Measurements from ENCODE around the gene GOT1. TPM values are rescaled to one million over a fixed set of nuclear protein-coding genes. Genes with fewer than 3 reads are reported as not detected.

The GOT1 gene
- total RNA-seq, 2 experiments from 2014 or later: 3.5 to 5.7 TPM

DNA sequence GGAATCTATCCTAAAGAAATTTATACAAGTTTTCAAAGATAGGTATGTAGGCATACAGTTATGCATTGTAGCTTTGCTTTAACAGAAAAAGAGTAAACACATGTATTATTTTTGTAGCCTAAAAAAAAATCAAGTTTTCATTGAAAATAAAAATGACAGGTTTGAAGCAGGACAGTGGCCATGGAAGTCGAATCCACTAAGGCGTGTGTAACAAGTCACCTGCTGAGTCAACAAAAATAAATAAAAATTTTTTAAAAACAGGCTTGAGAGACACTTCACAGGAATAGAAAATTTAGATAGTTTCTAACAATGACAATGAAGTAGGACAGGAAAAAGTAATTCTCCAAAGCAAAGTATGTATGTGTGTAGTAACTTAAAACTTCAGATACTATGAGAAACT, 8.5 kb upstream of the GOT1 start:
- H3K36me3 Mint-ChIP-seq (ENCODE audit: low read depth): peaks cover 4% of the 10 kb centered on the region
- H3K27ac Mint-ChIP-seq: no peak overlapping the region

GRCh38 chr10:99435986-99436638, 5.7 kb upstream of the GOT1 start:
- ATAC-seq (ENCODE audit: poor library complexity) (peak; percentile 61), DNase-seq (peak in 3 of 14 experiments; percentile 52 to 61 (median 58))
- H3K27me3 ChIP-seq (ENCODE audit: control insufficient read depth in 1 of 2, insufficient read depth in 2 of 2, low read length in 2 of 2): no peaks in the 10 kb centered on the region
- H3K36me3 ChIP-seq (ENCODE audit: insufficient read depth, low read length): peaks cover 4% of the 10 kb centered on the region
- Mint-ChIP-seq H3K27me3 (no peaks in the 10 kb centered on the region), H3K36me3 (ENCODE audit: low read depth) (peaks cover 9% of the 10 kb centered on the region), H3K4me1 (ENCODE audit: low read depth) (peaks cover 38% of the 10 kb centered on the region), H3K27ac (no peak overlapping the region), H3K9me3 (no peaks in the 10 kb centered on the region), H3K4me3 (peak overlapping the region; percentile 0)
- H3K9me3 ChIP-seq (ENCODE audit: control insufficient read depth in 1 of 2, insufficient read depth in 1 of 2, low read length in 2 of 2): no peaks in the 10 kb centered on the region
- no peak overlapping the region for H3K27ac ChIP-seq (ENCODE audit: low read depth in 1 of 2, low read length in 2 of 2)
- TF ChIP-seq, protein P1, sequence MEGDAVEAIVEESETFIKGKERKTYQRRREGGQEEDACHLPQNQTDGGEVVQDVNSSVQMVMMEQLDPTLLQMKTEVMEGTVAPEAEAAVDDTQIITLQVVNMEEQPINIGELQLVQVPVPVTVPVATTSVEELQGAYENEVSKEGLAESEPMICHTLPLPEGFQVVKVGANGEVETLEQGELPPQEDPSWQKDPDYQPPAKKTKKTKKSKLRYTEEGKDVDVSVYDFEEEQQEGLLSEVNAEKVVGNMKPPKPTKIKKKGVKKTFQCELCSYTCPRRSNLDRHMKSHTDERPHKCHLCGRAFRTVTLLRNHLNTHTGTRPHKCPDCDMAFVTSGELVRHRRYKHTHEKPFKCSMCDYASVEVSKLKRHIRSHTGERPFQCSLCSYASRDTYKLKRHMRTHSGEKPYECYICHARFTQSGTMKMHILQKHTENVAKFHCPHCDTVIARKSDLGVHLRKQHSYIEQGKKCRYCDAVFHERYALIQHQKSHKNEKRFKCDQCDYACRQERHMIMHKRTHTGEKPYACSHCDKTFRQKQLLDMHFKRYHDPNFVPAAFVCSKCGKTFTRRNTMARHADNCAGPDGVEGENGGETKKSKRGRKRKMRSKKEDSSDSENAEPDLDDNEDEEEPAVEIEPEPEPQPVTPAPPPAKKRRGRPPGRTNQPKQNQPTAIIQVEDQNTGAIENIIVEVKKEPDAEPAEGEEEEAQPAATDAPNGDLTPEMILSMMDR (IDR thresholded peaks at IDR 0.05): peak; percentile 78
- ChIA-PET CTCF (interaction anchor here (0.6 to 1.7 kb wide), 14 partner anchors 9 to 296 kb away, joined by 3 to 7 read pairs (median 4); partner anchors contain the start of genes COX15 and CUTC), POLR2A (interaction anchor here (0.8 to 1.8 kb wide), 2 partner anchors 184 to 296 kb away, joined by 4 to 7 read pairs; partner anchors contain the start of genes COX15, CUTC and SLC25A28)
- H3K4me1 ChIP-seq (ENCODE audit: insufficient read depth, low read length): peaks cover 5% of the 10 kb centered on the region
- intact Hi-C loops (cut with DNase I, micrococcal nuclease): loop anchor here (1.0 to 10.0 kb wide), 6 partner anchors 176 to 1301 kb away; partner anchors contain the start of gene R3HCC1L (in 1 of the 2)
- no peak overlapping the region for H3K4me3 ChIP-seq (ENCODE audit: low read length)

More for the DNA sequence above, 8.5 kb upstream of the GOT1 start:
- peaks cover 2% of the 10 kb centered on the region for H3K36me3 ChIP-seq (ENCODE audit: insufficient read depth, low read length)
- no peak for ATAC-seq (ENCODE audit: poor library complexity)
- no peak for DNase-seq
- POLR2A ChIA-PET: no interaction called here
- CTCF ChIA-PET: interaction anchor here (1.4 kb wide), 1 partner anchor 11 kb away, joined by 3 read pairs; no protein-coding TSS in a partner anchor
- no peak overlapping the region for H3K4me3 ChIP-seq (ENCODE audit: low read length)
- intact Hi-C loops (cut with DNase I, micrococcal nuclease): loop anchor here in 1 of 2 experiments (5.0 to 10.0 kb wide), 3 partner anchors 173 to 1304 kb away; partner anchors contain the start of gene R3HCC1L
- peaks cover 17% of the 10 kb centered on the region for H3K4me1 Mint-ChIP-seq (ENCODE audit: low read depth)
- H3K9me3 ChIP-seq (ENCODE audit: control insufficient read depth in 1 of 2, insufficient read depth in 1 of 2, low read length in 2 of 2): no peaks in the 10 kb centered on the region
- no peak overlapping the region for H3K27ac ChIP-seq (ENCODE audit: low read depth in 1 of 2, low read length in 2 of 2)
- H3K27me3 Mint-ChIP-seq: no peaks in the 10 kb centered on the region
- H3K9me3 Mint-ChIP-seq: no peaks in the 10 kb centered on the region
- no peak overlapping the region for H3K4me3 Mint-ChIP-seq
- H3K27me3 ChIP-seq (ENCODE audit: control insufficient read depth in 1 of 2, insufficient read depth in 2 of 2, low read length in 2 of 2): no peaks in the 10 kb centered on the region
- TF ChIP-seq, protein P1 (IDR thresholded peaks at IDR 0.05): no peak
- H3K4me1 ChIP-seq (ENCODE audit: insufficient read depth, low read length): no peaks in the 10 kb centered on the region

DNA sequence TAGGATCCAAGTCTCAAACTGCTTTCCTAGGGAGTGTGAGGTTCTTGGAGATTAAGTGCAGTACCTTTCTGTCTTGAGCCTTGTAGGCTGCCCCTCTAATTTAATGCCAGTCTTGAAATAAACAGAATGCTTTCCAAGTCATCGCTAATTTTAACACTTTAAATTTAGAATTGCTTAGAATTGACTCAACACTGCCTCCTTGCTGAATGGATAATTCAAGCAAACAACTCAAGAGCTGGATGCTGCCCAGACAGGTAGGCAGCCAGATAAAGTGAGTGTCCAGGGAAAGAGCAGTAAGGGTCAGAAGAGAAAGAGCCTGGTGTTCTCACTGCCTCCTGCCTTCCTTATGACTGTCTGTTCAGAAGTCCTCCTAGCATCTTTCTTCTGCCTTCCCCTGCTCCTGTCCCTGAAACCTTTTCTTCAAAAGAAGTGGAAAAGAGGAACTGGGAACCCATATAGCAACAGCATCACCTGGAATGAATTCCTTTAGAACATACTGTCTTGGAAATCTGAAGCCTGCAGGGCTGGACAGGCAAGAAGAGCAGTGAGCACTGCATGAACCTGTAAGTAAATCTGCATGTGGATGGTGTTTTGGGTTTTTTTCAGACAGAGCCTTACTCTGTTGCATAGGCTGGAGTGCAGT, 3.1 kb upstream of the GOT1 start:
- Mint-ChIP-seq H3K27ac (no peak overlapping the region), H3K4me3 (peak overlapping the region; percentile 30), H3K4me1 (ENCODE audit: low read depth) (peaks cover 58% of the 10 kb centered on the region), H3K36me3 (ENCODE audit: low read depth) (peaks cover 16% of the 10 kb centered on the region), H3K9me3 (no peaks in the 10 kb centered on the region), H3K27me3 (no peaks in the 10 kb centered on the region)
- DNase-seq (no peak), ATAC-seq (ENCODE audit: poor library complexity) (no peak)
- peaks cover 4% of the 10 kb centered on the region for H3K36me3 ChIP-seq (ENCODE audit: insufficient read depth, low read length)
- no peak overlapping the region for H3K27ac ChIP-seq (ENCODE audit: low read depth in 1 of 2, low read length in 2 of 2)
- no peaks in the 10 kb centered on the region for H3K27me3 ChIP-seq (ENCODE audit: control insufficient read depth in 1 of 2, insufficient read depth in 2 of 2, low read length in 2 of 2)
- TF ChIP-seq, protein P1 (IDR thresholded peaks at IDR 0.05): no peak
- H3K4me3 ChIP-seq (ENCODE audit: low read length): no peak overlapping the region
- H3K9me3 ChIP-seq (ENCODE audit: control insufficient read depth in 1 of 2, insufficient read depth in 1 of 2, low read length in 2 of 2): no peaks in the 10 kb centered on the region
- intact Hi-C loops (cut with DNase I, micrococcal nuclease): loop anchor here (2.0 to 10.0 kb wide), 9 partner anchors 179 to 1479 kb away; partner anchors contain the start of genes ENTPD7 (in 1 of the 2), HPS1 (in 1 of the 2), R3HCC1L (in 1 of the 2) and SLC25A28 (in 1 of the 2)
- peaks cover 17% of the 10 kb centered on the region for H3K4me1 ChIP-seq (ENCODE audit: insufficient read depth, low read length)
- ChIA-PET POLR2A (no interaction called here), CTCF (no interaction called here)
